ENCODE results near the gene SLC25A39. TPM values are rescaled to one million over a fixed set of nuclear protein-coding genes. Genes with fewer than 3 reads are reported as not detected.

Gene SLC25A39
- total RNA-seq, 2 experiments from 2014 or later = 149 to 153 TPM

DNA sequence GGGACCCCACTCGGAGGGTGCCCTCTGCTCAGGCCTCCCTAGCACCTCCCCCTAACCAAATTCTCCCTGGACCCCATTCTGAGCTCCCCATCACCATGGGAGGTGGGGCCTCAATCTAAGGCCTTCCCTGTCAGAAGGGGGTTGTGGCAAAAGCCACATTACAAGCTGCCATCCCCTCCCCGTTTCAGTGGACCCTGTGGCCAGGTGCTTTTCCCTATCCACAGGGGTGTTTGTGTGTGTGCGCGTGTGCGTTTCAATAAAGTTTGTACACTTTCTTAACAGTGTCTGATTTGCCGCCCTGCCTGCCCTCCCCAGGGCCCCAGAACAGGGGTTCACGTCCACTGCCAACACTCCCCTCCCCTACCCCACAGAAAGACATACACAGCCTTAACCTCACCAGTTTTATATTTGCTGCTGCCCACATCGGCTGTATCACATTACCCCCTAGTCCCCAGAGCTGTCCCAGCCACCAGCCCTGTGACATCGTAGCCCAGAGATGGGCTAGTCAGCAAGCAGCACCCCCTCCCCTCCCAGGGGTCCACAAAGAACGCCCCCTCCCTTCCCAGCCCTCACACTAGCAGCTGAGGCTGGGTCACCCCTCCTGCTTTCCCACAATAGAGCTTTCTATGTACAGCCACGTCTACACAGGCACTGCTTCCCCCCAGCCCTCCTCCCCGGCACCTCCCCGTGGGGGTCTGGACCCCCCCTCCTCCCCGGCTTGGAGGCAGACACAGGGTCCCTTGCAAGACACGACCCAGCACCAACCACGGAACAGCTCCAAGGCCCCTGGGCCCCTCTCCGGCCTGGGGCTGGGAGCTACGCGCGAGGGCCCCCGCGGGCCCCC, 28.4 kb upstream of the SLC25A39 start:
- ATAC-seq (no peak), DNase-seq (no peak)
- no peak overlapping the region for H3K27ac Mint-ChIP-seq
- H3K4me1 Mint-ChIP-seq (ENCODE audit: low read depth) = peaks cover 7% of the 10 kb centered on the region
- ChIA-PET CTCF (interaction anchor here (0.7 to 6.2 kb wide), 12 partner anchors 8 to 409 kb away, joined by 3 to 51 read pairs (median 4); partner anchors contain the start of genes FAM171A2 and GRN), POLR2A (interaction anchor here (1.0 to 1.6 kb wide), 3 partner anchors 32 to 170 kb away, joined by 3 to 5 read pairs (median 5); no protein-coding TSS in a partner anchor)
- H3K36me3 Mint-ChIP-seq (ENCODE audit: low read depth) = peaks cover 2% of the 10 kb centered on the region
- TF ChIP-seq, protein P1, sequence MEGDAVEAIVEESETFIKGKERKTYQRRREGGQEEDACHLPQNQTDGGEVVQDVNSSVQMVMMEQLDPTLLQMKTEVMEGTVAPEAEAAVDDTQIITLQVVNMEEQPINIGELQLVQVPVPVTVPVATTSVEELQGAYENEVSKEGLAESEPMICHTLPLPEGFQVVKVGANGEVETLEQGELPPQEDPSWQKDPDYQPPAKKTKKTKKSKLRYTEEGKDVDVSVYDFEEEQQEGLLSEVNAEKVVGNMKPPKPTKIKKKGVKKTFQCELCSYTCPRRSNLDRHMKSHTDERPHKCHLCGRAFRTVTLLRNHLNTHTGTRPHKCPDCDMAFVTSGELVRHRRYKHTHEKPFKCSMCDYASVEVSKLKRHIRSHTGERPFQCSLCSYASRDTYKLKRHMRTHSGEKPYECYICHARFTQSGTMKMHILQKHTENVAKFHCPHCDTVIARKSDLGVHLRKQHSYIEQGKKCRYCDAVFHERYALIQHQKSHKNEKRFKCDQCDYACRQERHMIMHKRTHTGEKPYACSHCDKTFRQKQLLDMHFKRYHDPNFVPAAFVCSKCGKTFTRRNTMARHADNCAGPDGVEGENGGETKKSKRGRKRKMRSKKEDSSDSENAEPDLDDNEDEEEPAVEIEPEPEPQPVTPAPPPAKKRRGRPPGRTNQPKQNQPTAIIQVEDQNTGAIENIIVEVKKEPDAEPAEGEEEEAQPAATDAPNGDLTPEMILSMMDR (IDR thresholded peaks at IDR 0.05) = no peak
- no peaks in the 10 kb centered on the region for H3K27me3 Mint-ChIP-seq
- H3K9me3 Mint-ChIP-seq = no peaks in the 10 kb centered on the region
- H3K4me3 Mint-ChIP-seq = peak overlapping the region; percentile 24
- intact Hi-C loops (cut with micrococcal nuclease) = no loop called here

DNA sequence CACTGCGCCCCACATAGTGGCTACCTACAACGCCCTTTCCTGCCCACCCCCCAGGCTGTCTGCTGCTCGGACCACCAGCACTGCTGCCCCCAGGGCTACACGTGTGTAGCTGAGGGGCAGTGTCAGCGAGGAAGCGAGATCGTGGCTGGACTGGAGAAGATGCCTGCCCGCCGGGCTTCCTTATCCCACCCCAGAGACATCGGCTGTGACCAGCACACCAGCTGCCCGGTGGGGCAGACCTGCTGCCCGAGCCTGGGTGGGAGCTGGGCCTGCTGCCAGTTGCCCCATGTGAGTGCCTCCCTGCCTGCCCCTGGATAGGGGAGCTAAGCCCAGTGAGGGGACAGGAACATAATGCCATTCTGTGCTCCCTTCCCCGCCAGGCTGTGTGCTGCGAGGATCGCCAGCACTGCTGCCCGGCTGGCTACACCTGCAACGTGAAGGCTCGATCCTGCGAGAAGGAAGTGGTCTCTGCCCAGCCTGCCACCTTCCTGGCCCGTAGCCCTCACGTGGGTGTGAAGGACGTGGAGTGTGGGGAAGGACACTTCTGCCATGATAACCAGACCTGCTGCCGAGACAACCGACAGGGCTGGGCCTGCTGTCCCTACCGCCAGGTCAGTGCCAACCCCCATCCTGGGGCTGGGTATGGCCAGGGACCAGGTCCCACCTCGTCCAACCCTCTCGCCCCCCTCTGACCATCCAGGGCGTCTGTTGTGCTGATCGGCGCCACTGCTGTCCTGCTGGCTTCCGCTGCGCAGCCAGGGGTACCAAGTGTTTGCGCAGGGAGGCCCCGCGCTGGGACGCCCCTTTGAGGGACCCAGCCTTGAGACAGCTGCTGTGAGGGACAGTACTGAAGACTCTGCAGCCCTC, 27.6 kb upstream of the SLC25A39 start:
- intact Hi-C loops (cut with micrococcal nuclease) = no loop called here
- ATAC-seq (no peak), DNase-seq (no peak)
- peaks cover 2% of the 10 kb centered on the region for H3K36me3 Mint-ChIP-seq (ENCODE audit: low read depth)
- no peaks in the 10 kb centered on the region for H3K9me3 Mint-ChIP-seq
- H3K27ac Mint-ChIP-seq = no peak overlapping the region
- POLR2A ChIA-PET = interaction anchor here (1.0 to 1.6 kb wide), 2 partner anchors 33 to 143 kb away, joined by 3 to 5 read pairs; no protein-coding TSS in a partner anchor
- no peak overlapping the region for H3K4me3 Mint-ChIP-seq
- peaks cover 8% of the 10 kb centered on the region for H3K4me1 Mint-ChIP-seq (ENCODE audit: low read depth)
- CTCF ChIA-PET = interaction anchor here (0.7 to 6.2 kb wide), 10 partner anchors 9 to 171 kb away, joined by 3 to 51 read pairs (median 8); partner anchors contain the start of gene FAM171A2
- TF ChIP-seq, protein P1 (IDR thresholded peaks at IDR 0.05) = no peak
- no peaks in the 10 kb centered on the region for H3K27me3 Mint-ChIP-seq

DNA sequence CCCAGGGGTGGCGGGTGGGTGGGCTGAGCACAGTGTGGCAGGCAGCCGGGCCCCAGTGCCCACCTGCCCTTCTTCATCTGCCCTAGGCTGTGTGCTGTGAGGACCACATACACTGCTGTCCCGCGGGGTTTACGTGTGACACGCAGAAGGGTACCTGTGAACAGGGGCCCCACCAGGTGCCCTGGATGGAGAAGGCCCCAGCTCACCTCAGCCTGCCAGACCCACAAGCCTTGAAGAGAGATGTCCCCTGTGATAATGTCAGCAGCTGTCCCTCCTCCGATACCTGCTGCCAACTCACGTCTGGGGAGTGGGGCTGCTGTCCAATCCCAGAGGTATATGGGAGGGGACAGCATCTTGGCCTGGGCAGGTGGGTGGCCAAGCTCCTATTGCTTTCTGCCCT, 26.8 kb upstream of the SLC25A39 start:
- intact Hi-C loops (cut with micrococcal nuclease) = no loop called here
- peaks cover 2% of the 10 kb centered on the region for H3K36me3 Mint-ChIP-seq (ENCODE audit: low read depth)
- H3K27ac Mint-ChIP-seq = no peak overlapping the region
- no peaks in the 10 kb centered on the region for H3K27me3 Mint-ChIP-seq
- H3K4me3 Mint-ChIP-seq = no peak overlapping the region
- peaks cover 8% of the 10 kb centered on the region for H3K4me1 Mint-ChIP-seq (ENCODE audit: low read depth)
- CTCF ChIA-PET = interaction anchor here (0.6 to 6.2 kb wide), 17 partner anchors 10 to 183 kb away, joined by 3 to 51 read pairs (median 4); partner anchors contain the start of gene FAM171A2
- DNase-seq (no peak), ATAC-seq (no peak)
- no peaks in the 10 kb centered on the region for H3K9me3 Mint-ChIP-seq
- TF ChIP-seq, protein P1 (IDR thresholded peaks at IDR 0.05) = no peak
- POLR2A ChIA-PET = no interaction called here

DNA sequence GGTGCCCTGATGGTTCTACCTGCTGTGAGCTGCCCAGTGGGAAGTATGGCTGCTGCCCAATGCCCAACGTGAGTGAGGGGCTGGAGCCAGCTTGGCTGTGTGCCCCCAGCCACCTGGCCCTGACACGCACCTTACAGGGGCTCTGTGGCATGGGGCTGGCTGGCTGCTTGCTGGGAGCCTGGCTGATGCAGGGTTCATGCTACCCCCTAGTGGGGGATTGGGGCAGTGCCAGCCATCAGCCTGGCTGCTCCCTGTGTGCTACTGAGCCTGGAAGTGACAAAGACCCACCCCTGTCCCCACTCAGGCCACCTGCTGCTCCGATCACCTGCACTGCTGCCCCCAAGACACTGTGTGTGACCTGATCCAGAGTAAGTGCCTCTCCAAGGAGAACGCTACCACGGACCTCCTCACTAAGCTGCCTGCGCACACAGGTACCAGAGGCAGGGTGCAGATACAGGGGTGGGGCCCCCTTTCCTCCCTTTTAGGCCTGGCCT, 26.2 kb upstream of the SLC25A39 start:
- Mint-ChIP-seq H3K27me3 (no peaks in the 10 kb centered on the region), H3K27ac (no peak overlapping the region), H3K4me3 (no peak overlapping the region), H3K4me1 (ENCODE audit: low read depth) (peaks cover 11% of the 10 kb centered on the region), H3K36me3 (ENCODE audit: low read depth) (peaks cover 2% of the 10 kb centered on the region), H3K9me3 (no peaks in the 10 kb centered on the region)
- POLR2A ChIA-PET = interaction anchor here (1.2 kb wide), 1 partner anchor 20 kb away, joined by 3 read pairs; no protein-coding TSS in a partner anchor
- peak; percentile 90 for ATAC-seq
- TF ChIP-seq, protein P1 (IDR thresholded peaks at IDR 0.05) = peak; percentile 80
- DNase-seq = peak; percentile 86
- CTCF ChIA-PET = interaction anchor here (0.6 to 6.2 kb wide), 25 partner anchors 9 to 426 kb away, joined by 3 to 51 read pairs (median 4); partner anchors contain the start of gene FAM171A2
- intact Hi-C loops (cut with micrococcal nuclease) = no loop called here
